Measurements from ENCODE around the gene DNAJC12. TPM values are rescaled to one million over a fixed set of nuclear protein-coding genes. Genes with fewer than 3 reads are reported as not detected.

DNAJC12 gene
- polyA plus RNA-seq, 1 of the 3 experiments (the other 2 are of a cell fraction) = 7.9 TPM

DNA sequence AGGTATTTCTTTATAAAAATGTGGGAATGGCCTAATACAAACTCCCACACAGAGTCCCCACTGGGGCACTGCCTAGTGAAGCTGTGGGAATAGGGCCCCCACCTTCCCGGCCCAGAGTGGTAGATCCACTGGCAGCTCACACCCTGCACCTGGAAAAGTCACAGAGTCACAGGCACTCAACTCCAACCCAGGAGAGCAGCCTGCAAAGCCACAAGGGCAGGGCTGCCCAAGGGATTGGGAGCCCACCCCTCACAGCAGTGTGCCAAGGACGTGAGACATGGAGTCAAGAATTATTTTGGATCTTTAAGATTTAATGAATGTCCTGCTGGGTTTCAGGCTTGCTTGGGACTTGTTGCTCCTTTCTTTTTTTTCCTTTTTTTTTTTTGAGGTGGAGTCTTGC is 5.3 kb upstream of the DNAJC12 start:
- Histone ChIP-seq H3K27me3 (ENCODE audit: insufficient read depth) (no peaks in the 10 kb centered on the region), H3K9ac (no peak overlapping the region), H3F3A (replicated peaks; ENCODE audit: insufficient read depth) (no peaks in the 10 kb centered on the region), H2AFZ (ENCODE audit: low read depth) (no peak overlapping the region), H3K4me3 (ENCODE audit: low read depth in 2 of 2, low read length in 1 of 2) (no peak overlapping the region), H3K79me2 (ENCODE audit: insufficient read depth) (no peaks in the 10 kb centered on the region), H3K9me3 (no peaks in the 10 kb centered on the region), H3K9me2 (no peaks in the 10 kb centered on the region), H3K4me2 (no peak overlapping the region), H3K4me1 (ENCODE audit: control insufficient read depth in 1 of 2, insufficient read depth in 2 of 2, low read depth in 1 of 2, low read length in 1 of 2) (no peaks in the 10 kb centered on the region), H4K20me1 (ENCODE audit: insufficient read depth) (no peaks in the 10 kb centered on the region), H3K36me3 (replicated peaks in 1 of 2; ENCODE audit: control insufficient read depth in 1 of 2, insufficient read depth in 2 of 2, low read length in 1 of 2) (no peaks in the 10 kb centered on the region), H3K27ac (ENCODE audit: low read depth in 2 of 2, low read length in 1 of 2) (no peak overlapping the region)
- 88% methylated on average over 2 of the region's 2 CpGs for WGBS (ENCODE audit: low lambda C conversion rate)
- no peak for DNase-seq
- POLR2A ChIA-PET = no interaction called here
- TF ChIP-seq FOXJ3 (CRISPR knock-in tag; IDR thresholded peaks at IDR 0.05) (no peak), MAX (IDR thresholded peaks at IDR 0.05; ENCODE audit: low read depth) (no peak)
- CTCF ChIA-PET = interaction anchor here (1.8 kb wide), 1 partner anchor 12 kb away, joined by 5 read pairs; no protein-coding TSS in a partner anchor

DNA sequence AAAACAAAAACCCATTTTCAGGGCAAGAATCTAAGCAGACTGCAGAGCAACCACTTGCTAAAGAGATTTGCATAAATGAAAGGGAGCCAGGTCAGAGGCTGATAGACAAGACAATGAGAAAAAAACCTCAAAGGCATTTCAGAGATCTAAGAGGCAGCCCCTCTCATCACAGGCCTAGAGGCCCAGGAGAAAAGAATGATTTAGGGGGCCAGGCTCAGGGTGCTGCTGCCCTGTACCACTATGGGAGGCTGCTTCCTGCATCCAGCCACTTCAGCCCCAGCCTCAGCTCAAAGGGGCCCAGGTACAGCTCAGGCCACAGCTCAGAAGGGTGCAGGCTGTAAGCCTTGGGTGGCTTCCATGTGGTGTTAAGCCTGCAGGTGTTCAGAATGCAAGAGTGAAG is 3.7 kb upstream of the DNAJC12 start:
- Histone ChIP-seq H3K9me2 (no peaks in the 10 kb centered on the region), H4K20me1 (ENCODE audit: insufficient read depth) (no peaks in the 10 kb centered on the region), H3F3A (replicated peaks; ENCODE audit: insufficient read depth) (no peaks in the 10 kb centered on the region), H3K36me3 (replicated peaks in 1 of 2; ENCODE audit: control insufficient read depth in 1 of 2, insufficient read depth in 2 of 2, low read length in 1 of 2) (no peaks in the 10 kb centered on the region), H3K27me3 (ENCODE audit: insufficient read depth) (no peaks in the 10 kb centered on the region), H3K9ac (no peak overlapping the region), H3K9me3 (no peaks in the 10 kb centered on the region), H2AFZ (ENCODE audit: low read depth) (no peak overlapping the region), H3K4me1 (ENCODE audit: control insufficient read depth in 1 of 2, insufficient read depth in 2 of 2, low read depth in 1 of 2, low read length in 1 of 2) (no peaks in the 10 kb centered on the region; a peak in 1 of 4 replicates), H3K4me2 (no peak overlapping the region), H3K79me2 (ENCODE audit: insufficient read depth) (no peaks in the 10 kb centered on the region), H3K4me3 (ENCODE audit: low read depth in 2 of 2, low read length in 1 of 2) (no peak overlapping the region), H3K27ac (ENCODE audit: low read depth in 2 of 2, low read length in 1 of 2) (no peak overlapping the region)
- ChIA-PET CTCF (no interaction called here), POLR2A (no interaction called here)
- DNase-seq = no peak
- TF ChIP-seq GABPA (IDR thresholded peaks at IDR 0.05; ENCODE audit: low read depth) (no peak), CHD2 (IDR thresholded peaks at IDR 0.05; ENCODE audit: low read length, partially characterized antibody) (no peak), MAX (IDR thresholded peaks at IDR 0.05; ENCODE audit: low read depth) (no peak), NRF1 (IDR thresholded peaks at IDR 0.05; ENCODE audit: low read depth, low read length) (no peak), MXI1 (IDR thresholded peaks at IDR 0.05; ENCODE audit: low read depth, low read length) (no peak), REST (IDR thresholded peaks at IDR 0.05; ENCODE audit: low read depth, low read length) (no peak), RCOR1 (IDR thresholded peaks at IDR 0.05; ENCODE audit: low read length) (no peak), TAF1 (IDR thresholded peaks at IDR 0.05; ENCODE audit: borderline replicate concordance, low read depth, low read length) (no peak), POLR2AphosphoS5 (IDR thresholded peaks at IDR 0.05; ENCODE audit: low read depth, low read length) (no peak)
